Measurements from ENCODE around the gene PCDH9.

The PCDH9 gene, protein sequence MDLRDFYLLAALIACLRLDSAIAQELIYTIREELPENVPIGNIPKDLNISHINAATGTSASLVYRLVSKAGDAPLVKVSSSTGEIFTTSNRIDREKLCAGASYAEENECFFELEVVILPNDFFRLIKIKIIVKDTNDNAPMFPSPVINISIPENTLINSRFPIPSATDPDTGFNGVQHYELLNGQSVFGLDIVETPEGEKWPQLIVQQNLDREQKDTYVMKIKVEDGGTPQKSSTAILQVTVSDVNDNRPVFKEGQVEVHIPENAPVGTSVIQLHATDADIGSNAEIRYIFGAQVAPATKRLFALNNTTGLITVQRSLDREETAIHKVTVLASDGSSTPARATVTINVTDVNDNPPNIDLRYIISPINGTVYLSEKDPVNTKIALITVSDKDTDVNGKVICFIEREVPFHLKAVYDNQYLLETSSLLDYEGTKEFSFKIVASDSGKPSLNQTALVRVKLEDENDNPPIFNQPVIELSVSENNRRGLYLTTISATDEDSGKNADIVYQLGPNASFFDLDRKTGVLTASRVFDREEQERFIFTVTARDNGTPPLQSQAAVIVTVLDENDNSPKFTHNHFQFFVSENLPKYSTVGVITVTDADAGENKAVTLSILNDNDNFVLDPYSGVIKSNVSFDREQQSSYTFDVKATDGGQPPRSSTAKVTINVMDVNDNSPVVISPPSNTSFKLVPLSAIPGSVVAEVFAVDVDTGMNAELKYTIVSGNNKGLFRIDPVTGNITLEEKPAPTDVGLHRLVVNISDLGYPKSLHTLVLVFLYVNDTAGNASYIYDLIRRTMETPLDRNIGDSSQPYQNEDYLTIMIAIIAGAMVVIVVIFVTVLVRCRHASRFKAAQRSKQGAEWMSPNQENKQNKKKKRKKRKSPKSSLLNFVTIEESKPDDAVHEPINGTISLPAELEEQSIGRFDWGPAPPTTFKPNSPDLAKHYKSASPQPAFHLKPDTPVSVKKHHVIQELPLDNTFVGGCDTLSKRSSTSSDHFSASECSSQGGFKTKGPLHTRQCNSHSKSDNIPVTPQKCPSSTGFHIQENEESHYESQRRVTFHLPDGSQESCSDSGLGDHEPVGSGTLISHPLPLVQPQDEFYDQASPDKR (N-terminal part only)

DNA sequence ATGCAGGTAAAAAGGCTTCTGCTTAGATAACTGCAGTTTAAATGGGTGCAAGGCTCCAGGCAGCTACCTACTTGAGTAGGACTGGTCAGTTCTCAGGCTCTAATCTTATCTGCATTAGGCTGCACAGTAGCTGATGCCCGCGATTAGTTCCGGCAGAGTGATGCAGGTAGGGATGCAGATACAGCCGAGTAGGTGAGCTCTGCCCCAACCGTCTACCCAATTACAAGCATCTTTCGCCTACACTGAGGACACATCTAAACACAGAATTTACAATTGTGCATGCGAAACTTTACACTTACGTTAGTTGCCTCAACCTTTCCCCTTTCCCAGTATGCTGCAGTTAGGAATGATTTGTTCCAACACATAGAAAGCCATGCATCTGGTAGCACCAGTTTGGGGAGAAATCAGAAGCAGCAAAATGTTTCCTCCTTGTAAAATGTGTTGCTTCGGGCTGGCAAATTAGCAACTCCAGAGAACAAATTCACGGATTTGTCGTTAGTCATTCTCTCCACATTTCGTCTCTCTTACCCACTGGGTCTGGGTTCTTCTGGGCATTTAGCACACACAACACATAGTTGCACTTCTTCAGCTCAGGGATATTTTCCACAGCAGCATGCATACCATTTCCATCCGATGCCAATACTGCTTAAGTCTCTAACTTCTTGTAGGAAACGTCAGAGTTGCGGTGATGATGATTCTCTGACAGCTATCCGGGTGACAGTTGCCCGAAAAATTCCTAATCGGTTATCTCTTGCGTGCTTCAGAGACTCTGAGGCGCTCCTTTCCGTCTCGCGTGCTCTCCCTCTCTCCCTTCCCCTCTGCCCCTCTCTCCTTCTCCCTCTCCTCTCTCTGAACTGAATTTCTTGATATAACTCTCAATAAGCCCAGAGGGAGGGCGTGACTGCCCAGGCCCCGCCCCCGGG lies at the start of gene PCDH9:
Gene PCDH9, minus strand, starts transcription at position 856 of the 923 bp plus-strand sequence. CDS start 1,896 bp downstream, outside the sequence.
- peak within 1 kb of the TSS; percentile 53 for H3K4me3 ChIP-seq (ENCODE audit: low read depth, low read length)
- TF ChIP-seq, protein P1, sequence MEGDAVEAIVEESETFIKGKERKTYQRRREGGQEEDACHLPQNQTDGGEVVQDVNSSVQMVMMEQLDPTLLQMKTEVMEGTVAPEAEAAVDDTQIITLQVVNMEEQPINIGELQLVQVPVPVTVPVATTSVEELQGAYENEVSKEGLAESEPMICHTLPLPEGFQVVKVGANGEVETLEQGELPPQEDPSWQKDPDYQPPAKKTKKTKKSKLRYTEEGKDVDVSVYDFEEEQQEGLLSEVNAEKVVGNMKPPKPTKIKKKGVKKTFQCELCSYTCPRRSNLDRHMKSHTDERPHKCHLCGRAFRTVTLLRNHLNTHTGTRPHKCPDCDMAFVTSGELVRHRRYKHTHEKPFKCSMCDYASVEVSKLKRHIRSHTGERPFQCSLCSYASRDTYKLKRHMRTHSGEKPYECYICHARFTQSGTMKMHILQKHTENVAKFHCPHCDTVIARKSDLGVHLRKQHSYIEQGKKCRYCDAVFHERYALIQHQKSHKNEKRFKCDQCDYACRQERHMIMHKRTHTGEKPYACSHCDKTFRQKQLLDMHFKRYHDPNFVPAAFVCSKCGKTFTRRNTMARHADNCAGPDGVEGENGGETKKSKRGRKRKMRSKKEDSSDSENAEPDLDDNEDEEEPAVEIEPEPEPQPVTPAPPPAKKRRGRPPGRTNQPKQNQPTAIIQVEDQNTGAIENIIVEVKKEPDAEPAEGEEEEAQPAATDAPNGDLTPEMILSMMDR (IDR thresholded peaks at IDR 0.05; ENCODE audit: borderline replicate concordance, insufficient read depth, low read depth, low read length): no peak

DNA sequence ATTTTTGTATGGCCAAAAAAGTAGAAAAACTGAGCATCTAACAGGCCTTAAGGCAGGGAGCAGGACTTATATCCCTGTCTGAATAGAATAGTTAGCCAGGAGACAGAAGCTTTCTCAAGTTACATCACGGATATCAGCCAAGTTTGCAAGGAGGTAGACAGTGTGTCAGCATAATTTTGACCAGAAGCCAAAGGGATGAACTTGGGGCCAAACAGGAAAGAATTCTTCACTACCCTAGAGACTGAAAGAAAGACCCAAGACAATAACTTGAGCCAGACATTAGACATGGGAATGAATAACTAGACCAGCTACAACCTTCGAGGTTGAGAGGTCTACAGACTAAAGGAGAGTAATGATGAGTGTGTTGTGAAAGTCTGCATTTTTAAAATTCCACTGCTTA lies 48.1 kb upstream of the PCDH9 start:
- H3K4me3 ChIP-seq (ENCODE audit: low read depth, low read length): no peak overlapping the region
- TF ChIP-seq, protein P1 (IDR thresholded peaks at IDR 0.05; ENCODE audit: borderline replicate concordance, insufficient read depth, low read depth, low read length): no peak

DNA sequence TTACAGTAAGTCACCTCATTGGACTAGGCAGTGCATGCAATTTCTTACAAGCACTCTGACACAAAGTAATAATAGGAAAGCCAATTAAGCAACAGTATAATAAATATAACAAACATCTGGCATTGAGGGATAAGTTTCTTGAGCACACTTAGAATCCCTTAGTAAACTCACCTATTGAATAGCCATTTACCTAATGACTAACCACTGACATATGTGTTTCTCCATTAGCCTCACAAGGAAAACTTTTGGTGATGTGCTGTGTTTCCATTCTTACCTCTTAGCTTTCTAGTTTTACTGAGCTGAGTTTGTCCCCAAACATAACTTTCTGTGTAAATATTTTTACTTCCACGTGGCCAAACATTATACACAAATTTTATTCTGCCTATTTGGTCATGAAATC lies 47.4 kb upstream of the PCDH9 start:
- no peak overlapping the region for H3K4me3 ChIP-seq (ENCODE audit: low read depth, low read length)
- TF ChIP-seq, protein P1 (IDR thresholded peaks at IDR 0.05; ENCODE audit: borderline replicate concordance, insufficient read depth, low read depth, low read length): no peak

DNA sequence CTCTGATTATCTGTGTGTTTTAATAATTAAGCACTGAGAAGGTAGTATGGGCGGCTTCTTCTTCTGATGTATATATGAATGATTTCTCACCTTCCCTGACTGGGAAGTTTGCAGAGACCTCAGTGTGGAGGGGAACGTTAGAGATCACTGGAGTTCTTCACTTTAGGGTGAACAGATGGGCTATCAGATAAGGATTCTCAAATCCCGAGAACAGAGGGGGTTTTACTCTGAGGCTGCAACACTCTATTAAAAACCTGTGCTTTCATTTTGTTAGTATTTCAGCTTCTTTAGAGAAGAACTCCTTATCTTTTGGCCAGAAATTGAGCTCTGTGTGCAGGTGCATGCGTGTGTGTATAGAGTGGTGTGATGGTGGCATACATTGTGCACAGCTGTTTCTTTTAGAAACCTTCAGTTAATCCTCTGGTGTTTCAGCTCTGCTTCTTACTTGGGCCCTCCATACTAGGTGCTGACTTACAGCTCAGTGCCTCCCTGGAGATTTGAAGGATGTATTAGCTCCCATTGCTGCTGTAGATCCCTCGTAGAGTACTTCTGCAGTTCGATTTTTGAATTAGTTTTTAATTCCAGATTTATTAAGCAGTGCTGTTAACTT lies 45.3 kb upstream of the PCDH9 start:
- TF ChIP-seq, protein P1 (IDR thresholded peaks at IDR 0.05; ENCODE audit: borderline replicate concordance, insufficient read depth, low read depth, low read length): no peak

DNA sequence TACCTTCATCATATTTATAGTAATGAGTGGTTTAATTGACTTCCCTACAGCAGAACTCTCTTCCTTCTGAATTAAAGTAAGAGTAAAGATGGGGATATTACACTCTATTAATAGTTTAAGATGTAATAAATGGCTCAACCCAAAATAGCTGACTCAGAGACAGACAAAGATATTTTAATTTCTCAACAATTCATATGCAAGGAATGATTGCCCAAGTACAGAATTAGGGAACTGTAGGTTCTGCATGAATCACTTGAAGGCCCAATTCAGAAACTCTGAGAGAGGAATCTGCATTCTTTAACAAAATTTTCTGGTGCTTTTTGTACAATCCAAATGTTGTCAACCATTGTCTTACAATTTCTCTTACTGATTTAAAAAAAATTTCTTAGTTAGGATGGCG lies 42.9 kb upstream of the PCDH9 start:
- TF ChIP-seq, protein P1 (IDR thresholded peaks at IDR 0.05; ENCODE audit: borderline replicate concordance, insufficient read depth, low read depth, low read length): no peak
- H3K4me3 ChIP-seq (ENCODE audit: low read depth, low read length): no peak overlapping the region

More for the DNA sequence above, 45.3 kb upstream of the PCDH9 start:
- no peak overlapping the region for H3K4me3 ChIP-seq (ENCODE audit: low read depth, low read length)

DNA sequence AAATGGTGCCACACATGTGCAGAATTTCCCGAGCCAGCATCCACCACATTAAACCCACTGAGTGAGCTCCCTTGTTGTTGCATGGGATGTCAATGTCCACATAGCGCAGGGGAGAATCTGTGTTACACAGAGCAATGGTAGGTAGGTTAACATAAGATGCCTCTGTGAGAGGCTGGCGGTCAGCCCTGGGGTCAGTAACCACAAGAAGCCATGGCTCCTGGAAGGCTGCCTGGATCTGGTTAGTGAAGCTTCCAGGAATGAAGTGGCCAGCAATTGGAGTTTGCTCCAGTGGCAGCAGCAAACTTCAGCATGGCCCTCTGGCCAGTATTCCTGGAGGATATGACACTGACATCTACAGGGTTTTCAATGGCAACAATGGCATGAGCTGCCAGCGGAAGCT lies 37.0 kb upstream of the PCDH9 start:
- TF ChIP-seq, protein P1 (IDR thresholded peaks at IDR 0.05; ENCODE audit: borderline replicate concordance, insufficient read depth, low read depth, low read length): no peak
- no peak overlapping the region for H3K4me3 ChIP-seq (ENCODE audit: low read depth, low read length)
